ENCODE results near the gene LRIG1. TPM values are rescaled to one million over a fixed set of nuclear protein-coding genes. Genes with fewer than 3 reads are reported as not detected.

LRIG1 gene
- total and polyA plus RNA-seq, 2 of the 8 experiments (the other 6 are each of a cell fraction or from before 2014, with no cell fraction given): 78.1 to 88.7 TPM

DNA sequence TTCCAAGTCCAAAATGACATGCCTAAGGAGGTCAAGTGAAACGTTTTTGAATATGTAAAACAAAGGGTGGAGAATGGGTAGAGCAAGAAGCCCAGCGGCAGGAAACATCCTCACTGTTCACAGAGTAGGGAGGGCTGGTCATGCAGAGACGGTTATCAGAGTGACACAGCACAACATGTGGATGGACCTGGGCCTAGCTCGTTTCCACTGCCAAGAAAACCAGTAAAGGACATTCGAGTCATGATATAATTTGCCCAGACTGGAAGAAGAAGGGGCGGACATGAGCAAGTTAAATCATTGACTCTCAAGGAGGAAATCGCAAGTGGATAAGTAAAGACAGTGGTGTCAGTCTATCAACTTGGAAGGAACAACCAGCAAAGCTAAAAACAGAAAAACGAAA is 89.3 kb downstream of the LRIG1 start (continued):
- no peak for TF ChIP-seq GTF2F1 (IDR thresholded peaks at IDR 0.05; ENCODE audit: borderline replicate concordance, low read depth, low read length)
